ENCODE results near the gene HUNK. TPM values are rescaled to one million over a fixed set of nuclear protein-coding genes. Genes with fewer than 3 reads are reported as not detected.

HUNK gene
- total RNA-seq, 1 donor from 2014 or later = 0.77 TPM

DNA sequence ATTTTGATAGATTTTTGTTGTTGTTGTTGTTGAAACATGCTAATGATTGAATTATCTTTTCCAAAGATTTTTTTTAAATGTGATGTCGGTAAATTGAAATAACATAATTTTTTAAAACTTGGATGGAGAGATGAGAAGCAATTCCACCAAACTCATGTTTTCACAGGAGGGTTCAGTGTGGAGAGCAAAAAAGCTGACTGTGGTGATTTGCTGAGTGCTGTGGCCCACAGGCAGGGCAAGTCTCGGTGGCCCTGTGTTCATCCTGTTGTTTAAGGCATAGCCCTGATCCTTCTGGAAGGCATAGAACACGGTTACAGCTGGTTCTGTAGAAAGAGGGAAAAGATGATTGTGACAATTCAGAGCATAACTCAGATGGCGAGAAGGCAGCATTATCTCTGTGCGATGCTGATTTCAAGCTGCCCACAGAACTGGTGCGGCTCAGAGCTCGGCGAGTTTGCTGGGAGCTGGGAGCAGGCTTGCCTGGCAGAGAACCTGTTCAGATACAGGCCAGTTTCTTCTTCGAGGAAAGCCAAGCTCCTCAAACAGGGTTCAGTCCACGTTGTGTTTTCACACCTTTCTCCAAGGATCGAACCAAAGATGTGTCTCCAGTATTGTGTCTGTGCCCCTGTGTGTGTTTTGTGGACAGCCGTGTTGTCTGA lies 127.1 kb downstream of the HUNK start:
- FAIRE-seq = no peak
- H3K27me3 ChIP-seq (ENCODE audit: insufficient read depth, low read length) = no peaks in the 10 kb centered on the region

DNA sequence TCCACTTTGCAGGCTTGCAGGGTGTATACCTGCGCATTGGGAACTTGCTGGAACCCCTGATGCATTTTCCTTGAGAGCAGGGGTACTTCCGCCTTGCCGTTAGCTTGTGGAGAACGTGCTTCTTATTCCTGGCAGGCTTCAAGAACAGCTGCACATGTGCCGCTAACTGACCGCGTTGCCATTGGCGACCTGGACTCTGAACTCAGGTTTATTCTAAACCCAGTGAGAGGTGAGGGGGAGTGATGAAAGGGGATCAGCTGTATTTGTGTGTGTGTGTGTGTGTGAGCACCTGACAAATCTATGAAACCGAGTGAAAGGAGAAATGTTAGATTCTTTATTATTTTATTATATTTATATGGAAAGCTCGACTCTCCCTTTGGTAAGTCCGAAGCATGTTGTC lies 128.6 kb downstream of the HUNK start:
- no peaks in the 10 kb centered on the region for H3K27me3 ChIP-seq (ENCODE audit: insufficient read depth, low read length)
- no peaks in the 10 kb centered on the region for H3K9me3 ChIP-seq (ENCODE audit: insufficient read depth, low read depth, low read length)
- no peaks in the 10 kb centered on the region for H4K20me1 ChIP-seq (ENCODE audit: insufficient read depth, low read length)
- H3K9ac ChIP-seq (ENCODE audit: low read length) = no peak overlapping the region
- TF ChIP-seq EZH2 (IDR thresholded peaks at IDR 0.05; ENCODE audit: insufficient read depth, low read length) = no peak
- TF ChIP-seq, protein P1, sequence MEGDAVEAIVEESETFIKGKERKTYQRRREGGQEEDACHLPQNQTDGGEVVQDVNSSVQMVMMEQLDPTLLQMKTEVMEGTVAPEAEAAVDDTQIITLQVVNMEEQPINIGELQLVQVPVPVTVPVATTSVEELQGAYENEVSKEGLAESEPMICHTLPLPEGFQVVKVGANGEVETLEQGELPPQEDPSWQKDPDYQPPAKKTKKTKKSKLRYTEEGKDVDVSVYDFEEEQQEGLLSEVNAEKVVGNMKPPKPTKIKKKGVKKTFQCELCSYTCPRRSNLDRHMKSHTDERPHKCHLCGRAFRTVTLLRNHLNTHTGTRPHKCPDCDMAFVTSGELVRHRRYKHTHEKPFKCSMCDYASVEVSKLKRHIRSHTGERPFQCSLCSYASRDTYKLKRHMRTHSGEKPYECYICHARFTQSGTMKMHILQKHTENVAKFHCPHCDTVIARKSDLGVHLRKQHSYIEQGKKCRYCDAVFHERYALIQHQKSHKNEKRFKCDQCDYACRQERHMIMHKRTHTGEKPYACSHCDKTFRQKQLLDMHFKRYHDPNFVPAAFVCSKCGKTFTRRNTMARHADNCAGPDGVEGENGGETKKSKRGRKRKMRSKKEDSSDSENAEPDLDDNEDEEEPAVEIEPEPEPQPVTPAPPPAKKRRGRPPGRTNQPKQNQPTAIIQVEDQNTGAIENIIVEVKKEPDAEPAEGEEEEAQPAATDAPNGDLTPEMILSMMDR (IDR thresholded peaks at IDR 0.05; ENCODE audit: insufficient read depth, low read depth, low read length) = no peak
- H3K4me1 Mint-ChIP-seq (ENCODE audit: low read depth, unreplicated experiment) = no peaks in the 10 kb centered on the region
- no peak overlapping the region for H2AFZ ChIP-seq (ENCODE audit: low read depth, low read length)
- H3K27ac ChIP-seq (ENCODE audit: low read depth, low read length) = no peak overlapping the region
- no peak for FAIRE-seq
- H3K4me3 ChIP-seq (ENCODE audit: insufficient read depth, low read depth, low read length) = no peak overlapping the region
- no peak overlapping the region for H3K4me3 Mint-ChIP-seq (ENCODE audit: unreplicated experiment)
- H3K36me3 Mint-ChIP-seq (ENCODE audit: low read depth, unreplicated experiment) = no peaks in the 10 kb centered on the region
- no peak overlapping the region for H3K4me2 ChIP-seq (ENCODE audit: low read length)
- DNase-seq (ENCODE audit: low read depth) = no peak
- no peaks in the 10 kb centered on the region for H3K4me1 ChIP-seq (ENCODE audit: insufficient read depth, low read length)
- no peaks in the 10 kb centered on the region for H3K36me3 ChIP-seq (ENCODE audit: insufficient read depth, low read length)
- H3K9me3 Mint-ChIP-seq (ENCODE audit: unreplicated experiment) = no peaks in the 10 kb centered on the region
- no peak overlapping the region for H3K27ac Mint-ChIP-seq (ENCODE audit: unreplicated experiment)
- no peaks in the 10 kb centered on the region for H3K79me2 ChIP-seq (ENCODE audit: insufficient read depth, low read length)
- peaks cover 1% of the 10 kb centered on the region for H3K27me3 Mint-ChIP-seq (ENCODE audit: low read depth, unreplicated experiment)

More for the DNA sequence above, 127.1 kb downstream of the HUNK start:
- Histone ChIP-seq H3K9me3 (ENCODE audit: insufficient read depth, low read depth, low read length) (no peaks in the 10 kb centered on the region), H3K4me2 (ENCODE audit: low read length) (no peak overlapping the region), H3K36me3 (ENCODE audit: insufficient read depth, low read length) (no peaks in the 10 kb centered on the region), H3K4me3 (ENCODE audit: insufficient read depth, low read depth, low read length) (no peak overlapping the region), H3K4me1 (ENCODE audit: insufficient read depth, low read length) (no peaks in the 10 kb centered on the region), H3K9ac (ENCODE audit: low read length) (no peak overlapping the region), H3K27ac (ENCODE audit: low read depth, low read length) (no peak overlapping the region), H4K20me1 (ENCODE audit: insufficient read depth, low read length) (no peaks in the 10 kb centered on the region), H3K79me2 (ENCODE audit: insufficient read depth, low read length) (no peaks in the 10 kb centered on the region), H2AFZ (ENCODE audit: low read depth, low read length) (no peak overlapping the region)
- DNase-seq (ENCODE audit: low read depth) = no peak
- H3K9me3 Mint-ChIP-seq (ENCODE audit: unreplicated experiment) = no peaks in the 10 kb centered on the region
- TF ChIP-seq, protein P1 (IDR thresholded peaks at IDR 0.05; ENCODE audit: insufficient read depth, low read depth, low read length) = no peak
- no peak for TF ChIP-seq EZH2 (IDR thresholded peaks at IDR 0.05; ENCODE audit: insufficient read depth, low read length)
- H3K4me1 Mint-ChIP-seq (ENCODE audit: low read depth, unreplicated experiment) = no peaks in the 10 kb centered on the region
- peaks cover 4% of the 10 kb centered on the region for H3K27me3 Mint-ChIP-seq (ENCODE audit: low read depth, unreplicated experiment)
- H3K4me3 Mint-ChIP-seq (ENCODE audit: unreplicated experiment) = no peak overlapping the region
- no peaks in the 10 kb centered on the region for H3K36me3 Mint-ChIP-seq (ENCODE audit: low read depth, unreplicated experiment)
- no peak overlapping the region for H3K27ac Mint-ChIP-seq (ENCODE audit: unreplicated experiment)

DNA sequence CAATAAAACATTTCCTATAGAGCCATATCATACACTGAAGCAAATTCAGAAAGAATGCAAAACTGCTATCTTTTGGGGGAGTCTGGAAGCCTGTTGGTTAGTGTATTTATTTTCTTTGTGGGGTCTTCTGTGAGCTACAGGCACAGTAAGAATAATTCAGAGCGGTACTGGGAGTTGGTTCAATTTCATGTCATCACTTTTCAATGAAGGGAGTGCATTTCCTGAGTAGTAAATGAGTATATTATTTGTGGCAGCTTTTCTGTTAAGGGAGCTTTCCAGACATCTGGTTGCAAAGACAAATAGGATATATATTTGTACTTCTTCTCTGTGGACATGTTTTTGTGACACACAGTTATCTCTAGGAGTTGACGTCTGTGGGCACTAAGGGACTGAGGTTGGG lies 130.6 kb downstream of the HUNK start:
- no peak overlapping the region for H3K4me3 Mint-ChIP-seq (ENCODE audit: unreplicated experiment)
- peaks cover 1% of the 10 kb centered on the region for H3K27me3 Mint-ChIP-seq (ENCODE audit: low read depth, unreplicated experiment)
- no peak overlapping the region for H3K9ac ChIP-seq (ENCODE audit: low read length)
- H3K27ac Mint-ChIP-seq (ENCODE audit: unreplicated experiment) = no peak overlapping the region
- no peak overlapping the region for H3K27ac ChIP-seq (ENCODE audit: low read depth, low read length)
- no peak overlapping the region for H3K4me2 ChIP-seq (ENCODE audit: low read length)
- H3K36me3 Mint-ChIP-seq (ENCODE audit: low read depth, unreplicated experiment) = no peaks in the 10 kb centered on the region
- H2AFZ ChIP-seq (ENCODE audit: low read depth, low read length) = no peak overlapping the region
- H4K20me1 ChIP-seq (ENCODE audit: insufficient read depth, low read length) = no peaks in the 10 kb centered on the region
- DNase-seq (ENCODE audit: low read depth) = no peak
- no peaks in the 10 kb centered on the region for H3K79me2 ChIP-seq (ENCODE audit: insufficient read depth, low read length)
- H3K36me3 ChIP-seq (ENCODE audit: insufficient read depth, low read length) = no peaks in the 10 kb centered on the region
- H3K27me3 ChIP-seq (ENCODE audit: insufficient read depth, low read length) = no peaks in the 10 kb centered on the region
- no peak for FAIRE-seq
- no peaks in the 10 kb centered on the region for H3K9me3 ChIP-seq (ENCODE audit: insufficient read depth, low read depth, low read length)
- peaks cover 4% of the 10 kb centered on the region for H3K4me1 ChIP-seq (ENCODE audit: insufficient read depth, low read length)
- H3K4me1 Mint-ChIP-seq (ENCODE audit: low read depth, unreplicated experiment) = peaks cover 3% of the 10 kb centered on the region
- no peak overlapping the region for H3K4me3 ChIP-seq (ENCODE audit: insufficient read depth, low read depth, low read length)
- H3K9me3 Mint-ChIP-seq (ENCODE audit: unreplicated experiment) = no peaks in the 10 kb centered on the region
- TF ChIP-seq, protein P1 (IDR thresholded peaks at IDR 0.05; ENCODE audit: insufficient read depth, low read depth, low read length) = no peak
- TF ChIP-seq EZH2 (IDR thresholded peaks at IDR 0.05; ENCODE audit: insufficient read depth, low read length) = no peak

Measured in astrocyte (in vitro differentiated cells and primary cell).